HEK293 (cell line): Measurements from ENCODE around the gene SLX4.

Experiments used
- CTCF ChIA-PET: fragments of 350-600 bp; formaldehyde crosslinking; extraction: SDS; loops from one replicate; lab custom pipeline; 2021; ENCODE audit warnings: antibody characterized with exemption; lab: Yijun Ruan, JAX
- POLR2A ChIA-PET: fragments of 300-600 bp; formaldehyde crosslinking; extraction: SDS; loops from one replicate; lab custom pipeline; 2020; ENCODE audit warnings: antibody characterized with exemption, inconsistent platforms; lab: Yijun Ruan, JAX
- H3K27ac ChIP-seq: fragments of 200-500 bp; sonication (Bioruptor generic); 2 replicates; pipeline ENCODE4 v1.5.1; 2014; ENCODE audit warnings: low read depth, low read length, control low read depth, inconsistent platforms; ENCODE audit errors: extremely low read depth
- H3K36me3 ChIP-seq, 2 experiments: fragments of 200-500 bp in 1 of 2; sonication (Bioruptor generic) in 1 of 2; 1 replicate in 1 of 2; 2 replicates in 1 of 2; pipeline ENCODE4 v1.5.1; 2014 to 2017; ENCODE audit warnings: inconsistent platforms in 2 of 2, low read length in 2 of 2; ENCODE audit not compliant: control insufficient read depth in 2 of 2, insufficient read depth in 1 of 2
- H3K4me1 ChIP-seq: fragments of 200-500 bp; sonication (Bioruptor generic); 2 replicates; pipeline ENCODE4 v1.5.1; 2014; ENCODE audit warnings: mild to moderate bottlenecking, low read length, inconsistent platforms; ENCODE audit not compliant: control insufficient read depth, insufficient read depth
- H3K4me3 ChIP-seq: 2 replicates; pipeline ENCODE4 v1.5.1; 2011; ENCODE audit warnings: low read depth, mild to moderate bottlenecking, control low read depth, low read length, moderate library complexity
- H3K9me3 ChIP-seq: fragments of 200-500 bp; sonication (Bioruptor generic); 2 replicates; pipeline ENCODE4 v1.5.1; 2014; ENCODE audit warnings: low read depth, low read length, inconsistent platforms; ENCODE audit not compliant: control insufficient read depth, insufficient read depth
- BCL6B ChIP-seq: fragments of 450-650 bp; formaldehyde crosslinking; IDR thresholded peaks from 2 replicates; pipeline ENCODE4 v1.5.1; 2017; ENCODE audit warnings: missing biosample characterization, missing genetic modification characterization
- GLI2 ChIP-seq: fragments of 450-650 bp; formaldehyde crosslinking; IDR thresholded peaks from 2 replicates; pipeline ENCODE4; 2017; ENCODE audit warnings: missing biosample characterization, missing genetic modification characterization, low read depth, borderline replicate concordance
- GLIS1 ChIP-seq: fragments of 450-650 bp; formaldehyde crosslinking; IDR thresholded peaks from 2 replicates; pipeline ENCODE4 v1.5.1; 2016; ENCODE audit warnings: missing biosample characterization, missing genetic modification characterization
- KLF16 ChIP-seq: fragments of 450-650 bp; formaldehyde crosslinking; IDR thresholded peaks from 2 replicates; pipeline ENCODE4 v1.5.1; 2017; ENCODE audit warnings: missing biosample characterization, missing genetic modification characterization
- KLF8 ChIP-seq: fragments of 450-650 bp; formaldehyde crosslinking; IDR thresholded peaks from 2 replicates; pipeline ENCODE4 v1.5.1; 2016; ENCODE audit warnings: missing biosample characterization, missing genetic modification characterization
- PATZ1 ChIP-seq: fragments of 450-650 bp; formaldehyde crosslinking; IDR thresholded peaks from 2 replicates; pipeline ENCODE4 v1.5.1; 2016; ENCODE audit warnings: missing biosample characterization, missing genetic modification characterization
- SP7 ChIP-seq: fragments of 450-650 bp; formaldehyde crosslinking; IDR thresholded peaks from 2 replicates; pipeline ENCODE4 v1.5.1; 2016; ENCODE audit warnings: missing biosample characterization, missing genetic modification characterization
- ZNF114 ChIP-seq: fragments of 450-650 bp; formaldehyde crosslinking; IDR thresholded peaks from 2 replicates; pipeline ENCODE4 v1.5.0; 2017; ENCODE audit warnings: missing biosample characterization, missing genetic modification characterization
- ZNF148 ChIP-seq: fragments of 450-650 bp; formaldehyde crosslinking; IDR thresholded peaks from 2 replicates; pipeline ENCODE4 v1.5.0; 2017; ENCODE audit warnings: missing biosample characterization, missing genetic modification characterization, borderline replicate concordance
- ZNF16 ChIP-seq: fragments of 450-650 bp; formaldehyde crosslinking; IDR thresholded peaks from 2 replicates; pipeline ENCODE4 v1.5.1; 2016; ENCODE audit warnings: low read depth, missing biosample characterization, missing genetic modification characterization
- ZNF174 ChIP-seq: fragments of 450-650 bp; formaldehyde crosslinking; IDR thresholded peaks from 2 replicates; pipeline ENCODE4 v1.5.0; 2017; ENCODE audit warnings: missing biosample characterization, mild to moderate bottlenecking, missing genetic modification characterization
- ZNF280C ChIP-seq: fragments of 450-650 bp; formaldehyde crosslinking; IDR thresholded peaks from 2 replicates; pipeline ENCODE4 v1.5.1; 2016; ENCODE audit warnings: missing biosample characterization, missing genetic modification characterization
- ZNF366 ChIP-seq: fragments of 450-650 bp; formaldehyde crosslinking; conservative IDR thresholded peaks from 2 replicates; pipeline ENCODE4 v1.5.1; 2016; ENCODE audit warnings: missing biosample characterization, missing genetic modification characterization
- ZNF416 ChIP-seq: fragments of 450-650 bp; formaldehyde crosslinking; IDR thresholded peaks from 2 replicates; pipeline ENCODE4 v1.5.1; 2016; ENCODE audit warnings: missing biosample characterization, missing genetic modification characterization
- ZNF449 ChIP-seq: fragments of 450-650 bp; formaldehyde crosslinking; IDR thresholded peaks from 2 replicates; pipeline ENCODE4 v1.5.1; 2017; ENCODE audit warnings: missing biosample characterization, mild to moderate bottlenecking, missing genetic modification characterization, moderate library complexity
- ZNF626 ChIP-seq: fragments of 450-650 bp; sonication (Bioruptor Pico); formaldehyde crosslinking; IDR thresholded peaks from 2 replicates; pipeline ENCODE4 v1.5.1; 2018; ENCODE audit warnings: missing biosample characterization, missing genetic modification characterization, inconsistent platforms
- ZNF658 ChIP-seq: fragments of 450-650 bp; formaldehyde crosslinking; IDR thresholded peaks from 2 replicates; pipeline ENCODE4; 2016; ENCODE audit warnings: missing biosample characterization, missing genetic modification characterization
- ZNF701 ChIP-seq: fragments of 450-650 bp; formaldehyde crosslinking; IDR thresholded peaks from 2 replicates; pipeline ENCODE4 v1.5.1; 2016; ENCODE audit warnings: missing biosample characterization, missing genetic modification characterization
- ZNF704 ChIP-seq: fragments of 450-650 bp; formaldehyde crosslinking; IDR thresholded peaks from 2 replicates; pipeline ENCODE4 v1.5.1; 2016; ENCODE audit warnings: missing biosample characterization, missing genetic modification characterization
- ZNF830 ChIP-seq: fragments of 450-650 bp; IDR thresholded peaks from 2 replicates; pipeline ENCODE4 v1.5.0; 2018; ENCODE audit warnings: missing biosample characterization, missing genetic modification characterization, low read depth, mild to moderate bottlenecking, moderate library complexity

Gene SLX4

GRCh38 chr16:3591436-3591803, 20.0 kb downstream of the SLX4 start:
- H3K4me1 ChIP-seq, result no peaks in the 10 kb centered on the region
- no peak overlapping the region for H3K4me3 ChIP-seq
- no peaks in the 10 kb centered on the region for H3K9me3 ChIP-seq
- CTCF ChIA-PET, result no interaction called here
- TF ChIP-seq KLF16 (tag by site-specific recombination) (no peak), ZNF704 (tag by site-specific recombination) (no peak), ZNF366 (tag by site-specific recombination) (no peak), KLF8 (tag by site-specific recombination) (no peak), GLI2 (tag by site-specific recombination) (no peak), ZNF658 (tag by site-specific recombination) (no peak), ZNF16 (tag by site-specific recombination) (no peak), ZNF830 (tag by site-specific recombination) (no peak), SP7 (tag by site-specific recombination) (no peak), ZNF626 (tag by site-specific recombination) (no peak), ZNF280C (tag by site-specific recombination) (no peak), ZNF174 (no peak), ZNF701 (no peak), PATZ1 (tag by site-specific recombination) (no peak), ZNF114 (tag by site-specific recombination) (no peak), ZNF416 (no peak), GLIS1 (tag by site-specific recombination) (no peak), ZNF449 (no peak), BCL6B (tag by site-specific recombination) (no peak), ZNF148 (tag by site-specific recombination) (no peak)
- H3K36me3 ChIP-seq, result peaks cover 0 to 60% of the 10 kb centered on the region in 2 experiments; a peak in 2 of 3 replicates
- H3K27ac ChIP-seq, result no peak overlapping the region
- POLR2A ChIA-PET, result no interaction called here
